Measurements from ENCODE around the gene FAM163A. TPM values are rescaled to one million over a fixed set of nuclear protein-coding genes. Genes with fewer than 3 reads are reported as not detected.

Gene FAM163A
- total RNA-seq, 4 donors from 2014 or later: under 0.01 to 0.50 (median 0.24) TPM

DNA sequence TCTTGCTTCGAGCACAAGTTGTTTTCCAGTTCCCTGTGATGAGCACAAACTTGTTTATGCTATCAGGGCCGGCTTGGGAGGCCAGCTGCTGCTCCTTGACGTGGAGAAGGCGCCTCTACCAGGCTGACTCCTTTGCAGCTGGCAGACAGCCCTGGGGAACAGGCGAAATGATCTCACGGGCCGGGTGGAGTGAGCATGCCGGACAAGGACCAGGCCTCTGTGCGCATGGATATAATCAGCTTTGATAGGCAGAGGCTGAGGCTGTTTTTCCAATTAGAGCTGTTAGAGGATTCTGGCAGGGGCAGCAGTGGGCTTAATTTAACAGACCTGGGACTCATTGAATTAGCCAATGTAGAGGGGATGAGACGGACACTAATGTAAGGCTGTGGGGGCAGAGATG lies 38.9 kb downstream of the FAM163A start:
- Histone ChIP-seq H3K4me3 (no peak overlapping the region), H3K9me3 (no peaks in the 10 kb centered on the region), H3K4me1 (peaks cover 0 to 12% (median 4%) of the 10 kb centered on the region in 4 donors), H3K36me3 (no peaks in the 10 kb centered on the region), H3K27me3 (no peaks in the 10 kb centered on the region), H3K27ac (replicated peaks in 1 of 4) (peak overlapping the region in 2 of 4 donors; percentile 14 to 59)
- intact Hi-C loops (cut with DNase I): no loop called here
- no peak for DNase-seq (ENCODE audit: extremely low spot score)
- 81% methylated on average over 8 of the region's 10 CpGs for WGBS
- TF ChIP-seq POLR2AphosphoS5 (IDR thresholded peaks at IDR 0.05) (peak in 1 of 2 donors; percentile 4), POLR2A (IDR thresholded peaks at IDR 0.05; ENCODE audit: low read depth) (no peak)

DNA sequence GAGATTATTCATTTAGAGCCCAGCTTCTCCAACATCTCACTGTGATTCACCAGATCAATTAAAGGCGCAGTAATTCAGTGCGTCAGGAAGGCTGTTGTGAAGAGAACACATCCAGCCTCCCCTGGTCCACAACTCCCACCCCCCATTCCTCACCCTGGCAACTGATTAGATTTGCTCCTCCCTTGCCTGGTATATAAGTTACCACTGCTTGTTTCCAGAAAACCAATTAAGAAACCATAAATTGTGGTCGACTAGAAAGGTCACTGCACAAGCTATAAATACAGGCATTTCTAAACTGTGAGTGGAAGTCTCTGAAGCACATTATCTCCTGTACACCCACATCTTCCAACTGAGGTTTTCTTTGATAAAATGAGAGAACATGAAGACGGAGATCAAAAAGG lies 41.9 kb downstream of the FAM163A start:
- no peak overlapping the region for H3K4me3 ChIP-seq
- TF ChIP-seq, protein P1, sequence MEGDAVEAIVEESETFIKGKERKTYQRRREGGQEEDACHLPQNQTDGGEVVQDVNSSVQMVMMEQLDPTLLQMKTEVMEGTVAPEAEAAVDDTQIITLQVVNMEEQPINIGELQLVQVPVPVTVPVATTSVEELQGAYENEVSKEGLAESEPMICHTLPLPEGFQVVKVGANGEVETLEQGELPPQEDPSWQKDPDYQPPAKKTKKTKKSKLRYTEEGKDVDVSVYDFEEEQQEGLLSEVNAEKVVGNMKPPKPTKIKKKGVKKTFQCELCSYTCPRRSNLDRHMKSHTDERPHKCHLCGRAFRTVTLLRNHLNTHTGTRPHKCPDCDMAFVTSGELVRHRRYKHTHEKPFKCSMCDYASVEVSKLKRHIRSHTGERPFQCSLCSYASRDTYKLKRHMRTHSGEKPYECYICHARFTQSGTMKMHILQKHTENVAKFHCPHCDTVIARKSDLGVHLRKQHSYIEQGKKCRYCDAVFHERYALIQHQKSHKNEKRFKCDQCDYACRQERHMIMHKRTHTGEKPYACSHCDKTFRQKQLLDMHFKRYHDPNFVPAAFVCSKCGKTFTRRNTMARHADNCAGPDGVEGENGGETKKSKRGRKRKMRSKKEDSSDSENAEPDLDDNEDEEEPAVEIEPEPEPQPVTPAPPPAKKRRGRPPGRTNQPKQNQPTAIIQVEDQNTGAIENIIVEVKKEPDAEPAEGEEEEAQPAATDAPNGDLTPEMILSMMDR (IDR thresholded peaks at IDR 0.05): no peak
- TF ChIP-seq POLR2A (IDR thresholded peaks at IDR 0.05; ENCODE audit: low read depth): no peak
- no peak for TF ChIP-seq EP300 (IDR thresholded peaks at IDR 0.05)
- peaks cover 0 to 14% (median 7%) of the 10 kb centered on the region in 4 donors for H3K4me1 ChIP-seq
- H3K27ac ChIP-seq (replicated peaks in 1 of 4): peak overlapping the region in 2 of 4 donors; percentile 2 to 40
- 71% methylated on average over 4 of the region's 4 CpGs for WGBS
- intact Hi-C loops (cut with DNase I): no loop called here
- H3K36me3 ChIP-seq: no peaks in the 10 kb centered on the region
- no peak for DNase-seq (ENCODE audit: extremely low spot score)
- H3K27me3 ChIP-seq: no peaks in the 10 kb centered on the region
- no peaks in the 10 kb centered on the region for H3K9me3 ChIP-seq

DNA sequence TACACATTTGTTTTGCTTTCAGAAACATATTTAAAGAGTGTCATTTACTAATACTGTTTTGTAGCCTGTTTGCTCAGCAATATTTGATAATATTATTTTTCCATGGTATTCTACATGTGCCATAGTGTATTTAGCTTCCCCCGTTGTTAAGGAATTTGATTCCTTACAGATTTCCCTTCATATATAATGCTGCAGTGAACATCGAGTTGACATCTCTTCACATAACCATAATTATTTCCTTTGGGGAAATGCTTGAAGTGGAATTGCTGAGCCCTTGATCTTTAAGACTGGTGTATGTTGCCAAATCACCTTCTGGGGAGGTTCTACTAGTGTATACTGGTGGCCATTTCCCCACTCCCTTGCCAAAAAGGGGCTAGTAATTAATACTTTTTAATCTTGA lies 42.6 kb downstream of the FAM163A start:
- H3K4me3 ChIP-seq: no peak overlapping the region
- WGBS: 56% methylated on average over 2 of the region's 2 CpGs
- no peak for TF ChIP-seq POLR2AphosphoS5 (IDR thresholded peaks at IDR 0.05)
- no peak for TF ChIP-seq EP300 (IDR thresholded peaks at IDR 0.05)
- TF ChIP-seq, protein P1 (IDR thresholded peaks at IDR 0.05): no peak
- no peak for TF ChIP-seq POLR2A (IDR thresholded peaks at IDR 0.05; ENCODE audit: low read depth)
- H3K4me1 ChIP-seq: peaks cover 0 to 14% (median 7%) of the 10 kb centered on the region in 4 donors
- H3K27ac ChIP-seq (replicated peaks in 1 of 4): no peak overlapping the region
- DNase-seq (ENCODE audit: extremely low spot score): no peak
- H3K9me3 ChIP-seq: no peaks in the 10 kb centered on the region
- no peaks in the 10 kb centered on the region for H3K27me3 ChIP-seq
- intact Hi-C loops (cut with DNase I): no loop called here
- H3K36me3 ChIP-seq: no peaks in the 10 kb centered on the region

DNA sequence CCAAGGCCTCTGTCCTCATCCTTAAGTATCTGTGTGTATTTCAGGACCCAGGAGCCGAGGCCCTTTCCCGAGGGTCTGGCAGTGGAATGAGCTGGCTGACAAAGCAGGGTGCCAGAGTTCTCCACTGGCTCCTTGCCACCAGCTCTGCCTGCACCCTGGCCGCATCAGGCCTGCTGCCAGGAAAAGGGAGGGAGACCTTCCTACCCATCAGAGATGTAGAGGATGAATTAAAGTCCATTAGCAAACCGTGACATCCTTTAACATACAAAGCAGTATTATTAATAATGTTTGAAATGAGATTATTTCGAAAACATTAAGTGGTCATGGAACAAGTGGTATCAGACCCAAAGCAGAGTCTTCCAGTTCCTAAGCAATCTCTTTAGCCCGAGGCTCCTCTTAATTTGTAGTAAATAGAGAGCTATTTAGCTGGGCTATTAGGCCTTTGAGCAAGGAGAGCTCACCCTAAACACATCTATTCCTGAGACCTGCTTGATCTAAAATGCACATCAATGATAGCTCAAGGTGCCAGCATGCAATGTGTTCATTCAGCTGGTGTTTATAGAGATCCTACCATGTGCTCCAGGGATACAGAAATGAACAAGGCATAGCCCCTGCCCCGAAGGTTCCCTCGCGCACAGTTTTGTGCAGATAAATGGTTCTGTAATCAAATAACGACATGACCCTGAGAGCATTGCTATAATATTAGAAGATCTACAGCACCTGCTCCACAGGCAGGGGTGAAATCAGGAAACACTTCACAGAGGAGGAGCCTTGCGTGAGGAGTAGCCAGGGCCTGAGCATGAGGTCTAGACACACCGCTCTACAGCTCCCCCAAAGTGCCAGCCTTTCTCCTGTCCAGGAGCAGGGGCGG lies 44.0 kb downstream of the FAM163A start:
- Histone ChIP-seq H3K9me3 (no peaks in the 10 kb centered on the region), H3K4me3 (no peak overlapping the region), H3K4me1 (peaks cover 0 to 14% (median 7%) of the 10 kb centered on the region in 4 donors), H3K27me3 (no peaks in the 10 kb centered on the region), H3K36me3 (no peaks in the 10 kb centered on the region), H3K27ac (replicated peaks in 1 of 4) (no peak overlapping the region)
- WGBS: 76% methylated on average over 11 of the region's 13 CpGs
- TF ChIP-seq POLR2AphosphoS5 (IDR thresholded peaks at IDR 0.05): no peak
- no peak for TF ChIP-seq EP300 (IDR thresholded peaks at IDR 0.05)
- TF ChIP-seq POLR2A (IDR thresholded peaks at IDR 0.05; ENCODE audit: low read depth): no peak
- TF ChIP-seq, protein P1 (IDR thresholded peaks at IDR 0.05): no peak
- intact Hi-C loops (cut with DNase I): no loop called here
- DNase-seq (ENCODE audit: extremely low spot score): no peak

DNA sequence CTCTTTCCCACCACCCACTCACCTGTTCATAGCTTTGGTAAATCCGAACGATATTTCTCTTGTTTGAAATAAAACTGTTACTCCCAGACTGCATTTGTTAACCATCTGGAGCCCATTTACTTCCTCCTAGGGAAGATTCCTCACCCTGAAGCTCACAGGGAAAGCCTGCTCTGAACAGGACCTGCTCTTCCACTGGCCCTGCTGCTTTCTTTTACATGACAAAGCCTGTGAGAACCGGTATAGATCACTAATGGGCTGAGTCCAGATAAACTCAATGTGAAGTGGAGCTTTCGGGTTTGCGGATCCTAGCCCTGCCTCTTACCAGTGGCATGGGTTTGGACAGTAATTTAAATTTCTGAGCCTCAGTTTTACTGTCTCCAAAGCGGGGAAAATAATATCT lies 45.2 kb downstream of the FAM163A start:
- WGBS: 65% methylated on average over 6 of the region's 6 CpGs
- H3K36me3 ChIP-seq: no peaks in the 10 kb centered on the region
- intact Hi-C loops (cut with DNase I): no loop called here
- no peak overlapping the region for H3K27ac ChIP-seq (replicated peaks in 1 of 4)
- peaks cover 0 to 14% (median 7%) of the 10 kb centered on the region in 4 donors for H3K4me1 ChIP-seq
- DNase-seq (ENCODE audit: extremely low spot score): no peak
- no peaks in the 10 kb centered on the region for H3K27me3 ChIP-seq
- H3K9me3 ChIP-seq: no peaks in the 10 kb centered on the region
- TF ChIP-seq POLR2A (IDR thresholded peaks at IDR 0.05; ENCODE audit: low read depth) (no peak), EP300 (IDR thresholded peaks at IDR 0.05) (no peak), POLR2AphosphoS5 (IDR thresholded peaks at IDR 0.05) (no peak)
- TF ChIP-seq, protein P1 (IDR thresholded peaks at IDR 0.05): no peak
- H3K4me3 ChIP-seq: no peak overlapping the region
